HepG2 (cell line): ENCODE results near the gene FGD3. TPM values are rescaled to one million over a fixed set of nuclear protein-coding genes. Genes with fewer than 3 reads are reported as not detected.

Experiments used
- ELF4 ChIP-seq: sonication (generic); formaldehyde crosslinking; IDR thresholded peaks from 2 replicates; pipeline ENCODE4 v1.5.0; 2020; ENCODE audit warnings: missing genetic modification reagents, mild to moderate bottlenecking, moderate library complexity, borderline replicate concordance
- HNF4A ChIP-seq: sonication (generic); formaldehyde crosslinking; IDR thresholded peaks from 2 replicates; pipeline ENCODE4 v1.4.0; 2020; ENCODE audit warnings: missing genetic modification reagents
- HNRNPK ChIP-seq: fragments of 200-400 bp; formaldehyde crosslinking; IDR thresholded peaks from 2 replicates; pipeline ENCODE4 v1.6.1; 2018; ENCODE audit warnings: low read length, low read depth, moderate library complexity, mild to moderate bottlenecking; ENCODE audit not compliant: poor library complexity, severe bottlenecking
- HOXD1 ChIP-seq: sonication (generic); formaldehyde crosslinking; IDR thresholded peaks from 2 replicates; pipeline ENCODE4 v1.5.0; 2020; ENCODE audit warnings: missing genetic modification reagents
- ISL2 ChIP-seq: sonication (generic); formaldehyde crosslinking; IDR thresholded peaks from 2 replicates; pipeline ENCODE4 v1.5.0; 2020; ENCODE audit warnings: missing genetic modification reagents
- SOX6 ChIP-seq, 2 experiments: fragments of 450-650 bp in 1 of 2; sonication (generic) in 1 of 2; formaldehyde crosslinking in 1 of 2; IDR thresholded peaks; 2 replicates each; pipeline versions ENCODE4 v1.4.0 to v1.6.1; 2017 to 2020; ENCODE audit warnings: antibody characterized with exemption in 1 of 2, mild to moderate bottlenecking in 1 of 2, missing genetic modification reagents in 1 of 2
- THAP11 ChIP-seq: IDR thresholded peaks from 2 replicates; pipeline ENCODE4 v1.6.1; 2016; ENCODE audit warnings: missing biosample characterization, missing genetic modification reagents
- ZFY ChIP-seq: sonication (generic); formaldehyde crosslinking; IDR thresholded peaks from 2 replicates; pipeline ENCODE4 v1.4.0; 2020; ENCODE audit warnings: missing genetic modification reagents
- ZNF235 ChIP-seq: sonication (generic); formaldehyde crosslinking; IDR thresholded peaks from 2 replicates; pipeline ENCODE4 v1.8.1; 2023; ENCODE audit warnings: mild to moderate bottlenecking, missing genetic modification reagents, borderline replicate concordance
- ZNF282 ChIP-seq: fragments of 450-650 bp; IDR thresholded peaks from 2 replicates; pipeline ENCODE4 v1.6.1; 2018; ENCODE audit not compliant: partially characterized antibody
- ZNF296 ChIP-seq: sonication (generic); formaldehyde crosslinking; conservative IDR thresholded peaks from 2 replicates; pipeline ENCODE4 v1.5.0; 2020; ENCODE audit warnings: mild to moderate bottlenecking, missing genetic modification reagents
- ZNF382 ChIP-seq: sonication (generic); formaldehyde crosslinking; IDR thresholded peaks from 2 replicates; pipeline ENCODE4 v1.5.0; 2020; ENCODE audit warnings: missing genetic modification reagents, mild to moderate bottlenecking, borderline replicate concordance
- ZNF501 ChIP-seq: sonication (generic); formaldehyde crosslinking; IDR thresholded peaks from 2 replicates; pipeline ENCODE4 v1.5.1; 2020; ENCODE audit warnings: mild to moderate bottlenecking, moderate library complexity, missing genetic modification reagents
- ZNF839 ChIP-seq: sonication (generic); formaldehyde crosslinking; IDR thresholded peaks from 2 replicates; pipeline ENCODE4 v1.4.0; 2020; ENCODE audit warnings: missing genetic modification reagents, mild to moderate bottlenecking, borderline replicate concordance
- ZSCAN12 ChIP-seq: sonication (generic); formaldehyde crosslinking; IDR thresholded peaks from 2 replicates; pipeline ENCODE4 v1.9.0; 2021; ENCODE audit warnings: mild to moderate bottlenecking, missing genetic modification reagents
- polyA plus RNA-seq, 8 experiments: library from polyadenylated mRNA; depleted of rRNA in 3 of 8; stranded (reverse) in 7 of 8; unstranded in 1 of 8; fragments of >200 nt; fragmentation: Illumina TruSeq in 4 of 8; extraction: Trizol in 4 of 8; gene quantifications; 2 replicates each; pipeline versions ENCODE4 v1.2.1 to v1.2.3, GENCODE V29; 2011 to 2016; ENCODE audit warnings: low read depth in 4 of 8, missing spikeins in 1 of 8, mixed read lengths in 1 of 8; ENCODE audit not compliant: insufficient read depth in 1 of 8
- total RNA-seq, 5 experiments: library from RNA; depleted of rRNA; stranded (reverse); fragments of >200 nt; fragmentation: Illumina TruSeq; extraction: Trizol; gene quantifications; 2 replicates each; pipeline ENCODE4 v1.2.3, GENCODE V29; 2016; ENCODE audit warnings: low read depth in 1 of 5
- TF ChIP-seq, protein P1 (sequence below): sonication (generic); formaldehyde crosslinking; IDR thresholded peaks from 2 replicates; pipeline ENCODE4 v1.9.0; 2022; ENCODE audit warnings: missing genetic modification reagents, mild to moderate bottlenecking, borderline replicate concordance
- TF ChIP-seq, protein P2 (sequence below): sonication (generic); formaldehyde crosslinking; IDR thresholded peaks from 2 replicates; pipeline ENCODE4 v1.4.0; 2020; ENCODE audit warnings: mild to moderate bottlenecking, missing genetic modification reagents
- TF ChIP-seq, protein P3 (sequence below): sonication (generic); formaldehyde crosslinking; IDR thresholded peaks from 2 replicates; pipeline ENCODE4 v1.5.0; 2020; ENCODE audit warnings: mild to moderate bottlenecking, missing genetic modification reagents
- TF ChIP-seq, protein P4 (sequence below): sonication (generic); formaldehyde crosslinking; IDR thresholded peaks from 2 replicates; pipeline ENCODE4 v1.5.1; 2020; ENCODE audit warnings: mild to moderate bottlenecking, missing genetic modification reagents, moderate library complexity

The FGD3 gene
- total and polyA plus RNA-seq, 2 of the 13 experiments (the other 11 are each of a cell fraction or from before 2014, with no cell fraction given): 0.53 to 1.1 TPM

DNA sequence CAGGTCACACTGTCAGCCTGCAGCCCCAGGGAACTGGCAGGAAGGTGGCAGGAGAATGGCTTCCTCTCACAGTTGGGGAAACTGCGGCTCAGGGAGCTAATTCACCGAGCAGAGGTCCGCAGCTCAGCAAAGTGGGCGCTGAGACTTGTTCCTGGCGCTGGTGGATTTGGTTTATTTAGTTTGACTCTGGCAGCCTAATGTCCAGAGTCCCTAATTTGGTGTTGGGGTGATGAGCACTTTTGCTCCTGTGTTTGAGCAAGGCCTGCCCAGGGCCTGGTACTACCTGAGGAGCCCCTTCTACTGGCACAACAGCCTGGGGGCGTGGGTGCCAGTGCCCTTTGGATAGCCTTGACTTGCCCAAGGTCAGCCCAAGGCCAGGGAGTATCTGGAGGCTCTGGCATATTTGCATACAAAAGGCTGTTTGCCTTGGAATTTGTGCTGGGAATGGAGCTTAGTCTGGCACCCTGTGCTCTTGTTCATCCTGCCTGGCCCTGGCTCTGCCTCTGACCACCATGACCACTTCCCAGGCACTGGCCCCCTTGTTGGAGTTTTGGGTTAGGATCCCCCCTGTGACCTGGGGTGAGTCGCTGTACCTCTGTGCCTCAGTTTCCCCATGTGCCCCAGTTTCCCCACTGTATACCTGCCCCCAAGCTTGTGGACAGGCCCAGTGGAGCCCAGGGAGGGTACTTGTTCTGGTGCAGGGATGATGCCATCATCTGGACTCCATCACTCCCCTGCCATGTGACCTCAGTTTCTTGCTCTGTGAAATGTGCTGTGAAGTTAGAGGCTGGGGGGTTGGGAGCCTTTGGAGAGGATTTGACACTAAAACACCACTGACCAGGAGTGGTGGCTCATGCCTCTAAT lies 112.6 kb downstream of the FGD3 start (continued):
- TF ChIP-seq, protein P1, sequence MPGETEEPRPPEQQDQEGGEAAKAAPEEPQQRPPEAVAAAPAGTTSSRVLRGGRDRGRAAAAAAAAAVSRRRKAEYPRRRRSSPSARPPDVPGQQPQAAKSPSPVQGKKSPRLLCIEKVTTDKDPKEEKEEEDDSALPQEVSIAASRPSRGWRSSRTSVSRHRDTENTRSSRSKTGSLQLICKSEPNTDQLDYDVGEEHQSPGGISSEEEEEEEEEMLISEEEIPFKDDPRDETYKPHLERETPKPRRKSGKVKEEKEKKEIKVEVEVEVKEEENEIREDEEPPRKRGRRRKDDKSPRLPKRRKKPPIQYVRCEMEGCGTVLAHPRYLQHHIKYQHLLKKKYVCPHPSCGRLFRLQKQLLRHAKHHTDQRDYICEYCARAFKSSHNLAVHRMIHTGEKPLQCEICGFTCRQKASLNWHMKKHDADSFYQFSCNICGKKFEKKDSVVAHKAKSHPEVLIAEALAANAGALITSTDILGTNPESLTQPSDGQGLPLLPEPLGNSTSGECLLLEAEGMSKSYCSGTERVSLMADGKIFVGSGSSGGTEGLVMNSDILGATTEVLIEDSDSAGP (CRISPR knock-in tag): peak; percentile 2; the same call in 1 of the 2 replicates
- no peak for TF ChIP-seq ZNF382
- TF ChIP-seq HNRNPK: no peak
- TF ChIP-seq, protein P2, sequence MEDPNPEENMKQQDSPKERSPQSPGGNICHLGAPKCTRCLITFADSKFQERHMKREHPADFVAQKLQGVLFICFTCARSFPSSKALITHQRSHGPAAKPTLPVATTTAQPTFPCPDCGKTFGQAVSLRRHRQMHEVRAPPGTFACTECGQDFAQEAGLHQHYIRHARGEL (CRISPR knock-in tag): no peak
- TF ChIP-seq, protein P3, sequence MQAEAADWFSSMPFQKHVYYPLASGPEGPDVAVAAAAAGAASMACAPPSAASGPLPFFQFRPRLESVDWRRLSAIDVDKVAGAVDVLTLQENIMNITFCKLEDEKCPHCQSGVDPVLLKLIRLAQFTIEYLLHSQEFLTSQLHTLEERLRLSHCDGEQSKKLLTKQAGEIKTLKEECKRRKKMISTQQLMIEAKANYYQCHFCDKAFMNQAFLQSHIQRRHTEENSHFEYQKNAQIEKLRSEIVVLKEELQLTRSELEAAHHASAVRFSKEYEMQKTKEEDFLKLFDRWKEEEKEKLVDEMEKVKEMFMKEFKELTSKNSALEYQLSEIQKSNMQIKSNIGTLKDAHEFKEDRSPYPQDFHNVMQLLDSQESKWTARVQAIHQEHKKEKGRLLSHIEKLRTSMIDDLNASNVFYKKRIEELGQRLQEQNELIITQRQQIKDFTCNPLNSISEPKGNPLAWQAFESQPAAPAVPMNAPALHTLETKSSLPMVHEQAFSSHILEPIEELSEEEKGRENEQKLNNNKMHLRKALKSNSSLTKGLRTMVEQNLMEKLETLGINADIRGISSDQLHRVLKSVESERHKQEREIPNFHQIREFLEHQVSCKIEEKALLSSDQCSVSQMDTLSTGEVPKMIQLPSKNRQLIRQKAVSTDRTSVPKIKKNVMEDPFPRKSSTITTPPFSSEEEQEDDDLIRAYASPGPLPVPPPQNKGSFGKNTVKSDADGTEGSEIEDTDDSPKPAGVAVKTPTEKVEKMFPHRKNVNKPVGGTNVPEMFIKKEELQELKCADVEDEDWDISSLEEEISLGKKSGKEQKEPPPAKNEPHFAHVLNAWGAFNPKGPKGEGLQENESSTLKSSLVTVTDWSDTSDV (CRISPR knock-in tag): no peak
- TF ChIP-seq ZFY (CRISPR knock-in tag): 0 out of 2 replicates have a peak, but pooled peaks have one; percentile 21
- TF ChIP-seq ZSCAN12: no peak
- TF ChIP-seq ELF4 (CRISPR knock-in tag): no peak
- no peak for TF ChIP-seq ZNF296
- no peak for TF ChIP-seq THAP11 (CRISPR knock-in tag)
- no peak for TF ChIP-seq HOXD1 (CRISPR knock-in tag)
- TF ChIP-seq ISL2: no peak
- TF ChIP-seq, protein P4, sequence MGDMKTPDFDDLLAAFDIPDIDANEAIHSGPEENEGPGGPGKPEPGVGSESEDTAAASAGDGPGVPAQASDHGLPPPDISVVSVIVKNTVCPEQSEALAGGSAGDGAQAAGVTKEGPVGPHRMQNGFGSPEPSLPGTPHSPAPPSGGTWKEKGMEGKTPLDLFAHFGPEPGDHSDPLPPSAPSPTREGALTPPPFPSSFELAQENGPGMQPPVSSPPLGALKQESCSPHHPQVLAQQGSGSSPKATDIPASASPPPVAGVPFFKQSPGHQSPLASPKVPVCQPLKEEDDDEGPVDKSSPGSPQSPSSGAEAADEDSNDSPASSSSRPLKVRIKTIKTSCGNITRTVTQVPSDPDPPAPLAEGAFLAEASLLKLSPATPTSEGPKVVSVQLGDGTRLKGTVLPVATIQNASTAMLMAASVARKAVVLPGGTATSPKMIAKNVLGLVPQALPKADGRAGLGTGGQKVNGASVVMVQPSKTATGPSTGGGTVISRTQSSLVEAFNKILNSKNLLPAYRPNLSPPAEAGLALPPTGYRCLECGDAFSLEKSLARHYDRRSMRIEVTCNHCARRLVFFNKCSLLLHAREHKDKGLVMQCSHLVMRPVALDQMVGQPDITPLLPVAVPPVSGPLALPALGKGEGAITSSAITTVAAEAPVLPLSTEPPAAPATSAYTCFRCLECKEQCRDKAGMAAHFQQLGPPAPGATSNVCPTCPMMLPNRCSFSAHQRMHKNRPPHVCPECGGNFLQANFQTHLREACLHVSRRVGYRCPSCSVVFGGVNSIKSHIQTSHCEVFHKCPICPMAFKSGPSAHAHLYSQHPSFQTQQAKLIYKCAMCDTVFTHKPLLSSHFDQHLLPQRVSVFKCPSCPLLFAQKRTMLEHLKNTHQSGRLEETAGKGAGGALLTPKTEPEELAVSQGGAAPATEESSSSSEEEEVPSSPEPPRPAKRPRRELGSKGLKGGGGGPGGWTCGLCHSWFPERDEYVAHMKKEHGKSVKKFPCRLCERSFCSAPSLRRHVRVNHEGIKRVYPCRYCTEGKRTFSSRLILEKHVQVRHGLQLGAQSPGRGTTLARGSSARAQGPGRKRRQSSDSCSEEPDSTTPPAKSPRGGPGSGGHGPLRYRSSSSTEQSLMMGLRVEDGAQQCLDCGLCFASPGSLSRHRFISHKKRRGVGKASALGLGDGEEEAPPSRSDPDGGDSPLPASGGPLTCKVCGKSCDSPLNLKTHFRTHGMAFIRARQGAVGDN (CRISPR knock-in tag): peak; percentile 27; the same call in 1 of the 2 replicates
- no peak for TF ChIP-seq ZNF235 (CRISPR knock-in tag)
- TF ChIP-seq ZNF839 (CRISPR knock-in tag): no peak
- TF ChIP-seq ZNF501 (CRISPR knock-in tag): no peak
- no peak for TF ChIP-seq SOX6 (IDR thresholded peaks at IDR 0.05)
- 0 out of 2 replicates have a peak, but pooled peaks have one; percentile 26 for TF ChIP-seq SOX6 (CRISPR knock-in tag; IDR thresholded peaks at IDR 0.05)
- TF ChIP-seq ZNF282: no peak
- peak; percentile 20; the same call in 1 of the 2 replicates for TF ChIP-seq HNF4A (CRISPR knock-in tag)
